IPS DF 6.9 (cell line): ENCODE data around the gene CAPN7.
"Not testable (repeated sequence)": the region's sequence is repeated elsewhere in the genome, so short reads cannot be mapped to it uniquely, and the experiment has no call there.

Source experiments
- DNase-seq: peaks from one replicate; pipeline ENCODE4 v3.0.0-alpha.2; 2013; ENCODE audit warnings: low read depth, low spot score
- H3K27ac ChIP-seq: one replicate; pipeline ENCODE4 v1.5.1; 2013; ENCODE audit warnings: low read length, control low read depth
- H3K27me3 ChIP-seq: 2 replicates; pipeline ENCODE4 v1.6.1; 2013; ENCODE audit warnings: mild to moderate bottlenecking, low read length; ENCODE audit not compliant: control insufficient read depth, insufficient read depth
- H3K36me3 ChIP-seq: 2 replicates; pipeline ENCODE4 v1.6.1; 2013; ENCODE audit warnings: low read length; ENCODE audit not compliant: control insufficient read depth, insufficient read depth
- H3K4me1 ChIP-seq: 2 replicates; pipeline ENCODE4 v1.6.1; 2013; ENCODE audit warnings: low read length; ENCODE audit not compliant: control insufficient read depth, insufficient read depth
- H3K4me3 ChIP-seq: 2 replicates; pipeline ENCODE4 v1.5.1; 2013; ENCODE audit warnings: mild to moderate bottlenecking, low read length
- H3K9me3 ChIP-seq: 2 replicates; pipeline ENCODE4 v1.6.1; 2013; ENCODE audit warnings: low read length, inconsistent platforms; ENCODE audit not compliant: control insufficient read depth, insufficient read depth
- WGBS: extraction: QIAGEN DNeasy Blood & Tissue Kit; methylation state at CpG from one replicate; pipeline ENCODE4 v1.1.7; 2013; ENCODE audit warnings: mixed read lengths, missing lambda C conversion rate; ENCODE audit not compliant: insufficient read length, insufficient coverage; 5-methylcytosine and 5-hydroxymethylcytosine counted together

CAPN7 gene

DNA sequence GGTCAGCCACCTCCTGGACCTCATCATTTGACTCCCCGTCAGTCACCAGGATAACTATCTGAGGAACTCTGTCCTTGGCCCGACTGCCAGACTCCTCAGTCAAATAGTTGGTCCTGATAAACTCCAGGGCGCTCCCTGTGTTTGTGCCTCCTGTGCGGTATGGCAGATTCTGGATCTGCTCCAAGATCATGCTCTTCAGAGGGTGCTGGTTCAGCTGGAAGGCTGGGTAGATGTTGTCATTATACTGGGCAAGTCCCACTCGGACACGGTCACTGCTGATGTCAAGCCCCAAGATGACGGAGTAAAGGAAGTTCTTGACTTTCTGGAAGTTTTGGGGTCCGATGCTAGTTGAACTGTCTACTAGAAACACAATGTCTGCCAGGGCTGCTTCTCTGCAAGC is 31.1 kb upstream of the CAPN7 start:
- H3K27ac ChIP-seq: no peak overlapping the region
- H3K4me3 ChIP-seq: no peak overlapping the region
- H3K9me3 ChIP-seq: no peaks in the 10 kb centered on the region
- no peaks in the 10 kb centered on the region for H3K4me1 ChIP-seq
- no peak for DNase-seq
- H3K36me3 ChIP-seq: no peaks in the 10 kb centered on the region
- no peaks in the 10 kb centered on the region for H3K27me3 ChIP-seq
- WGBS: no CpG with 5 or more reads among the region's 8 CpGs

DNA sequence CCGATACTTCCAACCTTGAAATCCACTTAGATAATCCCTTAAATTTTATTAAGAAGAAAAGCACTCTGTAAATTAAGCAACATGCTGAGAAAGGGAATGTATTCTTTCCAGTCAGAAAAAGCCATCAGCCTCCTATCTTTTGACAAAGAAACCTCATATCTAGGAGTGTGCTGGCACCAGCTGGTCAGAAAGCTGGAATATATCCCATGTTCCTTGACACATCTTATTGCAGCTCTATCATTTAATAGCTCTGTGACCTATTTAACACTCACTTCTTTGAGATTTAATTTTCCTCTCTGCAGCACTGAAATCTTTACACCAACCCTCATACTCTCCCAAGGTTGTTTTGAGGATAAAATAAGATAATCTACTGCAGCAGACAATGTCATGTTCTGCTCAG is 30.4 kb upstream of the CAPN7 start:
- no CpG with 5 or more reads among the region's 1 CpG for WGBS
- H3K27me3 ChIP-seq: no peaks in the 10 kb centered on the region

DNA sequence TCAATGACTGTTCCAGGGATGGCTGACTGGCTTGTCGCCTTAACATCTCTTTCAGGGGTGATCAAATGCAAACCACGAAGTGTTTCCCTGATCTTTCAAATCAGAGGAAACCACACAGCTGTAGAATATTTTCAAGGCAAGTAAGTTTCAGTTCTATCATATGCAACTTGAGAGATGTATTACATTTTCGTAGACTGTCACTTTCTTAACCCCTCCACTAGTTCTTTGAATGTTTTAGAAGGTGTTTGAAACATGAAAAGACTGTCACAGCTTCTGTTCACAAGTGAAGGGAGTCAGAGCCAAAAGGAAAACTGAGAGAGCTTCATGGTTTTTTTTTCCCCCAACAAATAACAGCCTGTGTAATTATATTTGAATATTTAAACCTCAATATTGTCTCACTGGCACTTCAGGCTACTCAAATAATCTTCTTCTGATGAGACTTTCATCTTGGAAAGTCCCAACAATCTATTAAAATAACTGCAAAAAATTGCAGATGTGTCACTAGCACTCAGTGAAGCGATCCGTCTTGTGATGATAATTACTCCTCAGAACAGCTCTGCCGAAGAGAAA is 25.9 kb upstream of the CAPN7 start:
- no CpG with 5 or more reads among the region's 6 CpGs for WGBS
- Histone ChIP-seq H3K27me3 (no peaks in the 10 kb centered on the region), H3K4me1 (no peaks in the 10 kb centered on the region), H3K36me3 (no peaks in the 10 kb centered on the region), H3K4me3 (no peak overlapping the region), H3K9me3 (no peaks in the 10 kb centered on the region), H3K27ac (no peak overlapping the region)
- no peak for DNase-seq

More for the DNA sequence above, 30.4 kb upstream of the CAPN7 start:
- no peak for DNase-seq
- H3K9me3 ChIP-seq: no peaks in the 10 kb centered on the region
- no peaks in the 10 kb centered on the region for H3K4me1 ChIP-seq
- H3K27ac ChIP-seq: no peak overlapping the region
- no peaks in the 10 kb centered on the region for H3K36me3 ChIP-seq
- H3K4me3 ChIP-seq: no peak overlapping the region

DNA sequence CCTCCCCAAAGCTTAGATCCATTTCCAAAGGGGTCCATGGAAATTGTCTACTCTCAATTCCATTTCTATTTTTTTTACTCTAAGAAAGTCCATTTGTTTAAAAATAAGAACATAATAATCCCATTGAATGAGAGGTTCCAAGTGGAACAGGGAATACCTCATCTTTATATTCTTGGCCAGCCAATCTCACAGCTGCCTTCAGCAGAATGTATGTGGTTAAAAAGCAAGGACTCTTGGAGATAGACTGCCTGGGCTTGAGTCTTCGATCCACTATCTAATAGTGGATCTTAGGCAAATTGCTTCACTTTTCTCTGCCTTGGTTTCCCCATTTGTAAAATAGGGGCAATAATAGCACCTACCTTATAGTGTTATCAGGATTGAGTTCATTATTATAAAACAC is 24.5 kb upstream of the CAPN7 start:
- H3K27me3 ChIP-seq: no peaks in the 10 kb centered on the region
- no peaks in the 10 kb centered on the region for H3K4me1 ChIP-seq
- H3K27ac ChIP-seq: no peak overlapping the region
- H3K36me3 ChIP-seq: no peaks in the 10 kb centered on the region
- H3K9me3 ChIP-seq: no peaks in the 10 kb centered on the region
- no CpG with 5 or more reads among the region's 1 CpG for WGBS
- no peak overlapping the region for H3K4me3 ChIP-seq
- no peak for DNase-seq

DNA sequence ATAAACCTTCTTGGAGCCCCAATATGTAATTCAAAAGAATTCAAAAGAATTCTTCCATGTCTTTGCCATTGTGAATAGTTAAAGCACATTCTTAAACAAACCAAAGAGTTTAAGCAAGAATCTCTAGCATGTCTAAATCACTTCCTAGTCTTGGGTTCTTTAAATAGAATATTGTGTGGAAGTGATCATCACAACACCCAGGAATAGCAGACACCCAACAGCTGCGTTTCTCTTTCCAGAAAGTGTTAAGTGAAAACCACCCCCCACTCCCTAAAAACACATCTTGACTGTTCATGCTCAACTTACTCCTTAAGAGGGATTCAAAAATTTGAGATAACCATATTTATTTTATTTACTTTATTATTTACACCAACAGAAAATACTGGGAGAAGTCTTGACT is 24.1 kb upstream of the CAPN7 start:
- no peaks in the 10 kb centered on the region for H3K27me3 ChIP-seq
- H3K4me1 ChIP-seq: no peaks in the 10 kb centered on the region
- H3K9me3 ChIP-seq: no peaks in the 10 kb centered on the region
- H3K4me3 ChIP-seq: no peak overlapping the region
- no peaks in the 10 kb centered on the region for H3K36me3 ChIP-seq
- DNase-seq: no peak
- no peak overlapping the region for H3K27ac ChIP-seq
- WGBS: no CpG with 5 or more reads among the region's 1 CpG

DNA sequence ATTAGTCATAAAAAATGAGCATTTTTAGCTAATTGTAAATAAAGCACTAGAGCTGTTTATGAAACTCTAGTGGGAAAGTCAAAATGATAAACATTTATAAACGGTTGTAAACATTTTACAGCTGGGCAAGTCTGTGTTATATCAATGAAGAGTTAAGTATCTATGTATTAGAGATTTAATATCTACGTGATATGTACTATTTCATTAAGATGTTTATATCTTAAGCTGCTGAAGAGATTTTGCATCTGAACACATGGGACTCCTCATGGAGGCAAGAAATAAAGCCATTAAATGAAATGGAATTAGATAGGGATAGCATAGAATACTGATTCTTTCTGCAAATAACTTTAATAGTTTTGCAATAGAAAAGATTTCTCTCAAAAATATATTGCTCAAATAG is 23.0 kb upstream of the CAPN7 start:
- Histone ChIP-seq H3K9me3 (no peaks in the 10 kb centered on the region), H3K4me3 (no peak overlapping the region), H3K4me1 (no peaks in the 10 kb centered on the region), H3K27ac (no peak overlapping the region), H3K36me3 (no peaks in the 10 kb centered on the region), H3K27me3 (no peaks in the 10 kb centered on the region)
- no peak for DNase-seq
- WGBS: no CpG with 5 or more reads among the region's 2 CpGs

DNA sequence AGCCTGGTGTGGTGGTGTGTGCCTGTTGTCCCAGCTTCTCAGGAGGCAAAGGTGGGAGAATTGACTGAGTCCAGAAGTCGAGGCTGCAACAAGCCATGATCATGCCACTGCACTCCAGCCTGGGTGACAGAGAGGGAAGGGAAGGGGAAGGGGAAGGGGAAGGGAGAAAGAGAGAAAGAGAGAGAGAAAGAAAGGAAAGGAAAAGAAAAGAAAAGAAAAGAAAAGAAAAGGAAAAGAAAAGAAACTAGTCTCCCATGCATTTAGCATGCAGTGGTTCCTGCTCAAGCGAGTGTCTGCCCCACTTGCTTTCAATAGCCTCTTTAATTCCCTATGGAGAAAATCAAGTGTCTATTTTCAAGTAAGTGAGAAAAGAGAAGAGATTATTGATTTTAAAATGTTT is 20.6 kb upstream of the CAPN7 start:
- Histone ChIP-seq H3K4me1 (no peaks in the 10 kb centered on the region), H3K27me3 (no peaks in the 10 kb centered on the region), H3K9me3 (no peaks in the 10 kb centered on the region), H3K36me3 (no peaks in the 10 kb centered on the region), H3K27ac (no peak overlapping the region), H3K4me3 (no peak overlapping the region)
- DNase-seq: no peak
- no CpG with 5 or more reads among the region's 2 CpGs for WGBS

DNA sequence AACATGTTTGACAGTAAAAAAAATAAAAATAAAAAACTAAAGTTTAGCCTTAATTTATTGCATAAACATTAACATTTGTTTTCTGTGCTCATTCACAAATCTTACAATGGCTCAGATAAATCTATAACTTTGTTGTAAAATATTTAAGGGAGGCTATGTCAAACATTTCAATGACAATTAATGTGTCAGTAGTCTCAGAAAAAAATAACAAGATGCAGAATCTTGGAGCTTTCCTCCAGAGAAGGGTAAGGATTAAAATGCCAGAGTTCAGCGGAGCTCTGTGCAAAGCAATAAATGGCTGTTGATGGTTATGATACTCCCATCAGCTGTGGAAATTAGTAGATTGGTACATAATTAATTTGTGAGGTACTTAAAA is 20.0 kb upstream of the CAPN7 start:
- Histone ChIP-seq H3K4me1 (no peaks in the 10 kb centered on the region), H3K36me3 (no peaks in the 10 kb centered on the region), H3K27ac (no peak overlapping the region), H3K4me3 (no peak overlapping the region), H3K27me3 (no peaks in the 10 kb centered on the region), H3K9me3 (no peaks in the 10 kb centered on the region)
- WGBS: no CpG with 5 or more reads among the region's 1 CpG
- DNase-seq: no peak

DNA sequence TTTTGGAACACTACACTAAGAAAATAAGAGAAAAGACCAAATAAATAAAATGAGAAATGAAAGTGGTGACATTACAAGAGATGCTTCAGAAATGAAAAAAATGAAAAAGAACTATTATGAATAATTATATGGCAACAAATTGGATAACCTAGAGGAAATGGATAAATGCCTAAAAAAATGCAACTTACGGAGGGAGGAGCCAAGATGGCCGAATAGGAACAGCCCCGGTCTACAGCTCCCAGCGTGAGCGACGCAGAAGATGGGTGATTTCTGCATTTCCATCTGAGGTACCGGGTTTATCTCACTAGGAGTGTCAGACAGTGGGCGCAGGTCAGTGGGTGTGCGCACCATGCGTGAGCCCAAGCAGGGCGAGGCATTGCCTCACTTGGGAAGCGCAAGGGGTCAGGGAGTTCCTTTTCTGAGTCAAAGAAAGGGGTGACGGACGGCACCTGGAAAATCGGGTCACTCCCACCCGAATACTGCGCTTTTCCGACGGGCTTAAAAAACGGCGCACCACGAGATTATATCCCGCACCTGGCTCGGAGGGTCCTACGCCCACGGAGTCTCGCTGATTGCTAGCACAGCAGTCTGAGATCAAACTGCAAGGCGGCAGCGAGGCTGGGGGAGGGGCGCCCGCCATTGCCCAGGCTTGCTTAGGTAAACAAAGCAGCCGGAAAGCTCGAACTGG is 19.4 kb upstream of the CAPN7 start:
- H3K36me3 ChIP-seq, H3K27me3 ChIP-seq, H3K4me3 ChIP-seq, DNase-seq, H3K27ac ChIP-seq, H3K9me3 ChIP-seq, H3K4me1 ChIP-seq: not testable (repeated sequence)
- WGBS: no CpG with 5 or more reads among the region's 33 CpGs

DNA sequence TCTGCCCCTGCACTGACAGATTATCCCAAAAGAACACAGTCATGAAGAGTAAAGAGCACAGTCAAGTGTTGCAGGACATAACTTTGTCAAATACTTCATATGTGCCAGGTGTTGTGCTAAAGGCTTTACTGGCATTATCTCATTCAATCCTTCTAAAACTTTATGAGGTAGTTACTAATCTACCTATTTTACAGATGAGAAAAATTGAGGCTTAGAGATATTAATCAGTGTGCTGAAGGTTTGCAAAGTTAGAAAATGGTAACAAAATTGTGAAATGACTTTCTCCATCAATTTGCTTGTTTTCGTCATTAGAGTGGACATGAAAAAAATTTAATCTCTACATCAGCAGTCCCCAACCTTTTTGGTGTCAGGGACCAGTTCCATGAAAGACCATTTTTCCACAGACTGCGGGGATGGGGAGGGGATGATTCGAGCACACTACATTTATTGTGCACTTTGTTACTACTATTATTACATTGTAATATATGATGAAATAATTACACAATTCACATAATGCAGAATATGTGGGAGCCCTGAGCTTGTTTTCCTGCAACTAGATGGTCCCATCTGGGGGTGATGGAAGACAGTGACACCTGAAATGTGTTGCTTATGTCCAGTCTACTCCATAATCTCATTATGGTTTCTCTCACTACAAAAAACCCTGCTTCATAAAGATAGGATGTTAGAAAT is 8.6 kb upstream of the CAPN7 start:
- Histone ChIP-seq H3K4me3 (no peak overlapping the region), H3K27ac (no peak overlapping the region), H3K36me3 (no peaks in the 10 kb centered on the region), H3K4me1 (no peaks in the 10 kb centered on the region), H3K9me3 (no peaks in the 10 kb centered on the region), H3K27me3 (no peaks in the 10 kb centered on the region)
- DNase-seq: no peak
- no CpG with 5 or more reads among the region's 3 CpGs for WGBS

DNA sequence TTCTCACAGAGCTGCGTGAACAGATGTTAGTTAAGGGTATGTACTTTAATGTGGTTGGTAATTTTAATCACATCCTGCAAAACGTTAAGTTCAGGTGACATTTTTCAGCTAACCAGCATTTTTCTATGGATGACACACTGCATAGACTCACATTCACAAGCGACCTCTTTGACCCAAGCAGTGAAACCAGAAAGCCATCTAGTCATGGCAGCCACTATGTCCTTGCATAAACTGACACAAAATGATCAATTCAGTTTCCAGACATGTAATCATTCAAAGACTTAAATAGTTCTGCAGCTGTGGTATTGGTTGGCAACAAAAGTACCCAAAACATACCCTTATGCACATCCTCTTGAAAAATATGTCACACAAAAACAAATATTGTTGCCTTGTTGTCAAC is 7.4 kb upstream of the CAPN7 start:
- WGBS: no CpG with 5 or more reads among the region's 3 CpGs
- Histone ChIP-seq H3K27me3 (no peaks in the 10 kb centered on the region), H3K9me3 (no peaks in the 10 kb centered on the region), H3K4me3 (no peak overlapping the region), H3K27ac (no peak overlapping the region), H3K36me3 (no peaks in the 10 kb centered on the region), H3K4me1 (peaks cover 2% of the 10 kb centered on the region; the same call in 1 of the 2 replicates)
- DNase-seq: no peak
